Suprapubic skin (tissue), 4 donors: ENCODE results near the gene NACA. TPM values are rescaled to one million over a fixed set of nuclear protein-coding genes. Genes with fewer than 3 reads are reported as not detected.
A peak's percentile ranks its signal among the peaks of the same experiment; 100 is the strongest.
"Not testable (repeated sequence)": the region's sequence is repeated elsewhere in the genome, so short reads cannot be mapped to it uniquely, and the experiment has no call there.

ENCODE experiments used
- DNase-seq, 2 donors: peaks; one replicate each; pipeline ENCODE4 v3.0.0-alpha.2; 2019; ENCODE audit warnings: low spot score in 2 of 2
- H3K27ac ChIP-seq: fragments of 200-600 bp; sonication (generic); one replicate; pipeline ENCODE4 v1.5.1; 2019
- H3K27me3 ChIP-seq: fragments of 200-600 bp; sonication (generic); one replicate; pipeline ENCODE4 v1.5.1; 2019
- H3K36me3 ChIP-seq: fragments of 200-600 bp; sonication (generic); one replicate; pipeline ENCODE4 v1.5.1; 2019
- H3K4me1 ChIP-seq: fragments of 200-600 bp; sonication (generic); one replicate; pipeline ENCODE4 v1.5.1; 2019
- H3K4me3 ChIP-seq: fragments of 200-600 bp; sonication (generic); one replicate; pipeline ENCODE4 v1.5.1; 2019; ENCODE audit warnings: mild to moderate bottlenecking
- H3K9me3 ChIP-seq: fragments of 200-600 bp; sonication (generic); one replicate; pipeline ENCODE4 v1.5.1; 2019
- CTCF ChIP-seq, 2 donors: fragments of 200-600 bp in 1 of 2; fragments of 450-650 bp in 1 of 2; sonication (generic) in 1 of 2; IDR thresholded peaks; one replicate each; pipeline ENCODE4 v1.5.1; 2016 to 2019; ENCODE audit warnings: antibody characterized with exemption in 2 of 2, mild to moderate bottlenecking in 1 of 2, moderate library complexity in 1 of 2
- EP300 ChIP-seq: sonication (generic); formaldehyde crosslinking; IDR thresholded peaks from one replicate; pipeline ENCODE4 v1.6.1; 2017; ENCODE audit warnings: antibody characterized with exemption
- POLR2A ChIP-seq, 2 donors: fragments of 450-650 bp; IDR thresholded peaks; one replicate each; pipeline ENCODE4 v1.6.1; 2017; ENCODE audit warnings: antibody characterized with exemption in 2 of 2, mild to moderate bottlenecking in 2 of 2, moderate library complexity in 2 of 2
- POLR2AphosphoS5 ChIP-seq, 3 donors: sonication (generic); formaldehyde crosslinking; IDR thresholded peaks; one replicate each; pipeline ENCODE4 v1.6.1; 2017; ENCODE audit warnings: antibody characterized with exemption in 3 of 3
- whole genome bisulfite sequencing: methylation state at CpG from one replicate; pipeline ENCODE4 v1.1.5; 2018; 5-methylcytosine and 5-hydroxymethylcytosine counted together
- total RNA-seq, 4 donors: library from RNA; depleted of rRNA; stranded (reverse); fragments of >200 nt; gene quantifications; one replicate each; pipeline ENCODE4 v1.1.0, GENCODE V29; 2016

The NACA gene
- total RNA-seq, 4 donors from 2014 or later = 1,068 to 1,481 (median 1,369) TPM

GRCh38 chr12:56758728-56759262 is 33.7 kb upstream of the NACA start:
- Histone ChIP-seq H3K4me1 (peaks cover 3% of the 10 kb centered on the region), H3K27ac (no peak overlapping the region), H3K9me3 (no peaks in the 10 kb centered on the region), H3K4me3 (no peak overlapping the region), H3K36me3 (no peaks in the 10 kb centered on the region), H3K27me3 (no peaks in the 10 kb centered on the region)
- no peak for DNase-seq
- WGBS = 93% methylated on average over 3 of the region's 3 CpGs
- TF ChIP-seq POLR2A (IDR thresholded peaks at IDR 0.05) (no peak), CTCF (IDR thresholded peaks at IDR 0.05) (no peak), POLR2AphosphoS5 (IDR thresholded peaks at IDR 0.05) (no peak), EP300 (no peak)

- H3K4me3 ChIP-seq, H3K27ac ChIP-seq, H3K9me3 ChIP-seq, H3K27me3 ChIP-seq, DNase-seq, H3K36me3 ChIP-seq, H3K4me1 ChIP-seq: not testable (repeated sequence)
- WGBS = 93% methylated on average over 1 of the region's 1 CpG
These were observed 32.9 kb upstream of the NACA start for GRCh38 chr12:56757971-56758370.

- no peaks in the 10 kb centered on the region for H3K9me3 ChIP-seq
- 89% methylated on average over 1 of the region's 1 CpG for WGBS
- no peak overlapping the region for H3K4me3 ChIP-seq
- no peaks in the 10 kb centered on the region for H3K27me3 ChIP-seq
- no peaks in the 10 kb centered on the region for H3K36me3 ChIP-seq
- TF ChIP-seq POLR2AphosphoS5 (IDR thresholded peaks at IDR 0.05) = no peak
- no peak for TF ChIP-seq EP300
- TF ChIP-seq CTCF (IDR thresholded peaks at IDR 0.05) = no peak
- TF ChIP-seq POLR2A (IDR thresholded peaks at IDR 0.05) = no peak
- DNase-seq = no peak
- H3K27ac ChIP-seq = no peak overlapping the region
- peaks cover 14% of the 10 kb centered on the region for H3K4me1 ChIP-seq
These were observed 28.5 kb upstream of the NACA start for GRCh38 chr12:56753566-56753965.

- 0% methylated on average over 43 of the region's 64 CpGs for WGBS
- Histone ChIP-seq H3K36me3 (peaks cover 3% of the 10 kb centered on the region), H3K4me3 (peak within 1 kb of the TSS; percentile 72), H3K4me1 (peaks cover 11% of the 10 kb centered on the region), H3K27me3 (no peaks in the 10 kb centered on the region), H3K9me3 (no peaks in the 10 kb centered on the region), H3K27ac (peak within 1 kb of the TSS; percentile 57)
- DNase-seq = peak; percentile 85 to 88
- TF ChIP-seq EP300 = no peak
- TF ChIP-seq POLR2AphosphoS5 (IDR thresholded peaks at IDR 0.05) = peak in 1 of 3 donors; percentile 28
- TF ChIP-seq CTCF (IDR thresholded peaks at IDR 0.05) = peak in 1 of 2 donors; percentile 18
- no peak for TF ChIP-seq POLR2A (IDR thresholded peaks at IDR 0.05)
These were observed 26.9 kb upstream of the NACA start, which contains the start of gene PRIM1 for GRCh38 chr12:56751712-56752598. Gene PRIM1 (minus strand): TSS chr12:56752323. CDS start chr12:56752298, 25 bp downstream.

GRCh38 chr12:56750596-56750995 is 25.5 kb upstream of the NACA start:
- H3K9me3 ChIP-seq, DNase-seq, H3K36me3 ChIP-seq, H3K4me3 ChIP-seq, H3K27me3 ChIP-seq, H3K27ac ChIP-seq: not testable (repeated sequence)
- 79% methylated on average over 13 of the region's 13 CpGs for WGBS
- H3K4me1 ChIP-seq = peaks cover 11% of the 10 kb centered on the region

- Histone ChIP-seq H3K36me3 (peaks cover 14% of the 10 kb centered on the region), H3K27me3 (no peaks in the 10 kb centered on the region), H3K4me3 (no peak overlapping the region), H3K9me3 (no peaks in the 10 kb centered on the region), H3K27ac (no peak overlapping the region), H3K4me1 (peaks cover 11% of the 10 kb centered on the region)
- no peak for DNase-seq
- TF ChIP-seq POLR2A (IDR thresholded peaks at IDR 0.05) (no peak), EP300 (no peak), CTCF (IDR thresholded peaks at IDR 0.05) (no peak), POLR2AphosphoS5 (IDR thresholded peaks at IDR 0.05) (no peak)
These were observed 24.8 kb upstream of the NACA start for GRCh38 chr12:56749853-56750252.
